GM19240 (cell line): ENCODE measurements around the gene STX16.

Experiments
- DNase-seq: peaks from one replicate; pipeline ENCODE4 v3.0.0; 2011; ENCODE audit warnings: low spot score; ENCODE audit not compliant: insufficient read length

STX16 gene

GRCh38 chr20:58697201-58697866, 46.3 kb downstream of the STX16 start:
- DNase-seq, result no peak

- no peak for DNase-seq
These were observed 47.0 kb downstream of the STX16 start for GRCh38 chr20:58697867-58698703.

- no peak for DNase-seq
These were observed 47.9 kb downstream of the STX16 start for GRCh38 chr20:58698741-58699622.

- DNase-seq, result no peak
These were observed 48.6 kb downstream of the STX16 start for GRCh38 chr20:58699623-58700107.

GRCh38 chr20:58700121-58700821, 49.2 kb downstream of the STX16 start:
- no peak for DNase-seq

GRCh38 chr20:58700823-58701222, 49.7 kb downstream of the STX16 start:
- no peak for DNase-seq

- DNase-seq, result no peak
These were observed 50.5 kb downstream of the STX16 start for GRCh38 chr20:58701431-58702160.

- no peak for DNase-seq
These were observed 51.1 kb downstream of the STX16 start for GRCh38 chr20:58702161-58702510.

GRCh38 chr20:58702859-58703648, 52.0 kb downstream of the STX16 start:
- no peak for DNase-seq

- DNase-seq, result no peak
These were observed 52.8 kb downstream of the STX16 start for GRCh38 chr20:58703765-58704371.

GRCh38 chr20:58705208-58705926, 54.3 kb downstream of the STX16 start:
- DNase-seq, result no peak

GRCh38 chr20:58706150-58706892, 55.2 kb downstream of the STX16 start:
- no peak for DNase-seq

- DNase-seq, result no peak
These were observed 56.0 kb downstream of the STX16 start for GRCh38 chr20:58706975-58707681.

GRCh38 chr20:58707770-58708169, 56.7 kb downstream of the STX16 start:
- no peak for DNase-seq

GRCh38 chr20:58708246-58708931, 57.3 kb downstream of the STX16 start:
- no peak for DNase-seq

- no peak for DNase-seq
These were observed 58.1 kb downstream of the STX16 start for GRCh38 chr20:58709013-58709702.
